T-helper 2 cell treated with Interferon-gamma antibody and Interleukin-4, amounts not matched to agents 100 ng/mL and 5 ng/mL, for 36 hours (primary cell): ENCODE results near the gene MC3R. TPM values are rescaled to one million over a fixed set of nuclear protein-coding genes. Genes with fewer than 3 reads are reported as not detected.

Experiments used
- intact Hi-C: fragments of 100-400 bp; cut with micrococcal nuclease; formaldehyde crosslinking; loops from one replicate; pipeline ENCODE4 v1.15.1; 2023
- total RNA-seq: library from RNA; stranded (reverse); gene quantifications from 2 replicates; pipeline ENCODE4 v1.2.3, GENCODE V29; 2022

The MC3R gene
- total RNA-seq, 1 donor from 2014 or later, result not detected

GRCh38 chr20:56249244-56249955 is 868 bp downstream of the MC3R start:
- intact Hi-C loops, result loop anchor here (10.0 kb wide), 1 partner anchor 1565 kb away; no protein-coding TSS in a partner anchor

- intact Hi-C loops, result loop anchor here (10.0 kb wide), 1 partner anchor 1565 kb away; no protein-coding TSS in a partner anchor
Measured at GRCh38 chr20:56249956-56250355, 1.4 kb downstream of the MC3R start.

- intact Hi-C loops, result no loop called here
Measured at GRCh38 chr20:56257604-56258003, 9.1 kb downstream of the MC3R start.

- intact Hi-C loops, result no loop called here
Measured at GRCh38 chr20:56259948-56260347, 11.4 kb downstream of the MC3R start.

GRCh38 chr20:56268536-56268935 is 20.0 kb downstream of the MC3R start:
- intact Hi-C loops, result no loop called here

GRCh38 chr20:56271974-56272373 is 23.4 kb downstream of the MC3R start:
- intact Hi-C loops, result no loop called here

- intact Hi-C loops, result no loop called here
Measured at GRCh38 chr20:56273491-56273890, 25.0 kb downstream of the MC3R start.

GRCh38 chr20:56274156-56274555 is 25.6 kb downstream of the MC3R start:
- intact Hi-C loops, result no loop called here

- intact Hi-C loops, result no loop called here
Measured at GRCh38 chr20:56278196-56278595, 29.7 kb downstream of the MC3R start.

GRCh38 chr20:56285496-56285895 is 37.0 kb downstream of the MC3R start:
- intact Hi-C loops, result no loop called here

GRCh38 chr20:56289652-56290051 is 41.1 kb downstream of the MC3R start:
- intact Hi-C loops, result no loop called here

GRCh38 chr20:56299362-56299761 is 50.8 kb downstream of the MC3R start:
- intact Hi-C loops, result no loop called here

Other genes starting within 250 kb of the MC3R start
- gene CBLN4, start 243.2 kb upstream of the MC3R start, total RNA-seq, result not detected in 2 replicates
- gene FAM210B, start 110.2 kb downstream of the MC3R start, total RNA-seq, result 6.7 and 6.8 TPM in 2 replicates
- 59.9 and 62.9 TPM in 2 replicates for gene AURKA, start 143.5 kb downstream of the MC3R start, total RNA-seq
- 48.6 and 49.4 TPM in 2 replicates for gene CSTF1, start 143.9 kb downstream of the MC3R start, total RNA-seq
- 5.3 and 5.5 TPM in 2 replicates for gene CASS4, start 163.5 kb downstream of the MC3R start, total RNA-seq
- gene RTF2, start 219.9 kb downstream of the MC3R start, total RNA-seq, result 117 and 120 TPM in 2 replicates